Hematopoietic multipotent progenitor cell treated with erythropoietin and hydrocortisone succinate and interleukin-3 and kit ligand, for 15 days (in vitro differentiated cells): ENCODE data around the gene MZB1.
A peak's percentile ranks its signal among the peaks of the same experiment; 100 is the strongest.
"Not testable (repeated sequence)": the region's sequence is repeated elsewhere in the genome, so short reads cannot be mapped to it uniquely, and the experiment has no call there.

Source experiments
- DNase-seq: peaks from one replicate; pipeline ENCODE4 v3.0.0-alpha.2; 2015; ENCODE audit warnings: low spot score

The MZB1 gene

GRCh38 chr5:139391570-139392323 is 2.0 kb upstream of the MZB1 start:
- DNase-seq: no peak

- no peak for DNase-seq
Measured at GRCh38 chr5:139390639-139391569, 1.2 kb upstream of the MZB1 start.

GRCh38 chr5:139388198-139388821 is 1.4 kb downstream of the MZB1 start:
- no peak for DNase-seq

- no peak for DNase-seq
Measured at GRCh38 chr5:139387611-139388197, 2.0 kb downstream of the MZB1 start.

GRCh38 chr5:139386956-139387355 is 2.8 kb downstream of the MZB1 start:
- not testable (repeated sequence) for DNase-seq

GRCh38 chr5:139386050-139386438 is 3.7 kb downstream of the MZB1 start:
- no peak for DNase-seq

- DNase-seq: peak; percentile 56
Measured at GRCh38 chr5:139385061-139386049, 4.4 kb downstream of the MZB1 start.

GRCh38 chr5:139384591-139385051 is 5.1 kb downstream of the MZB1 start:
- DNase-seq: no peak

- no peak for DNase-seq
Measured at GRCh38 chr5:139383993-139384590, 5.6 kb downstream of the MZB1 start.

- no peak for DNase-seq
Measured at GRCh38 chr5:139383275-139383992, 6.3 kb downstream of the MZB1 start, which contains the start of gene SLC23A1. Gene SLC23A1 (minus strand): TSS chr5:139383297. CDS start chr5:139383253, 44 bp downstream.

GRCh38 chr5:139382807-139383206 is 6.9 kb downstream of the MZB1 start:
- DNase-seq: no peak

GRCh38 chr5:139381837-139382761 is 7.6 kb downstream of the MZB1 start:
- no peak for DNase-seq

GRCh38 chr5:139379626-139380449 is 9.9 kb downstream of the MZB1 start:
- no peak for DNase-seq

- DNase-seq: no peak
Measured at GRCh38 chr5:139378941-139379361, 10.8 kb downstream of the MZB1 start.

- no peak for DNase-seq
Measured at GRCh38 chr5:139378101-139378825, 11.4 kb downstream of the MZB1 start.

GRCh38 chr5:139377226-139377625 is 12.5 kb downstream of the MZB1 start:
- no peak for DNase-seq

- no peak for DNase-seq
Measured at GRCh38 chr5:139376364-139376763, 13.3 kb downstream of the MZB1 start.
